Measurements from ENCODE around the gene DNAJB4.
"Not testable (repeated sequence)": the region's sequence is repeated elsewhere in the genome, so short reads cannot be mapped to it uniquely, and the experiment has no call there.

Gene DNAJB4

GRCh38 chr1:78004719-78005447, at the start of gene DNAJB4:
DNAJB4 (plus strand) TSS chr1:78004939; CDS start chr1:78005111, 172 bp downstream.
- DNase-seq (ENCODE audit: low read depth) = peak; percentile 97

- no peak for DNase-seq (ENCODE audit: low read depth)
Observed at GRCh38 chr1:77955709-77956108, 49.0 kb upstream of the DNAJB4 start.

- DNase-seq (ENCODE audit: low read depth) = no peak
Observed at GRCh38 chr1:77956464-77956863, 48.3 kb upstream of the DNAJB4 start.

- DNase-seq (ENCODE audit: low read depth) = no peak
Observed at GRCh38 chr1:77958391-77958790, 46.3 kb upstream of the DNAJB4 start.

GRCh38 chr1:77958850-77959249, 45.9 kb upstream of the DNAJB4 start:
- DNase-seq (ENCODE audit: low read depth) = no peak

- DNase-seq (ENCODE audit: low read depth) = no peak
Observed at GRCh38 chr1:77961392-77961791, 43.3 kb upstream of the DNAJB4 start.

GRCh38 chr1:77966291-77966690, 38.4 kb upstream of the DNAJB4 start:
- no peak for DNase-seq (ENCODE audit: low read depth)

- DNase-seq (ENCODE audit: low read depth) = no peak
Observed at GRCh38 chr1:77970192-77970591, 34.5 kb upstream of the DNAJB4 start.

GRCh38 chr1:77972080-77972479, 32.7 kb upstream of the DNAJB4 start:
- DNase-seq (ENCODE audit: low read depth) = no peak

- no peak for DNase-seq (ENCODE audit: low read depth)
Observed at GRCh38 chr1:77975386-77975785, 29.4 kb upstream of the DNAJB4 start.

GRCh38 chr1:77975907-77976306, 28.8 kb upstream of the DNAJB4 start:
- no peak for DNase-seq (ENCODE audit: low read depth)

GRCh38 chr1:77976433-77977076, 28.2 kb upstream of the DNAJB4 start:
- no peak for DNase-seq (ENCODE audit: low read depth)

GRCh38 chr1:77977989-77978292, 26.8 kb upstream of the DNAJB4 start:
- no peak for DNase-seq (ENCODE audit: low read depth)

- DNase-seq (ENCODE audit: low read depth) = peak; percentile 79
Observed at GRCh38 chr1:77978293-77978968, 26.3 kb upstream of the DNAJB4 start.

GRCh38 chr1:77978969-77979876, 25.5 kb upstream of the DNAJB4 start, which contains the start of gene FUBP1:
FUBP1 (minus strand) TSS chr1:77979072; CDS start chr1:77979004, 68 bp downstream.
- peak; percentile 100 for DNase-seq (ENCODE audit: low read depth)

GRCh38 chr1:77983352-77983996, 21.3 kb upstream of the DNAJB4 start:
- not testable (repeated sequence) for DNase-seq (ENCODE audit: low read depth)

- no peak for DNase-seq (ENCODE audit: low read depth)
Observed at GRCh38 chr1:77983997-77984355, 20.8 kb upstream of the DNAJB4 start.

GRCh38 chr1:77984629-77985028, 20.1 kb upstream of the DNAJB4 start:
- DNase-seq (ENCODE audit: low read depth) = no peak

- no peak for DNase-seq (ENCODE audit: low read depth)
Observed at GRCh38 chr1:77986810-77987209, 17.9 kb upstream of the DNAJB4 start.

- no peak for DNase-seq (ENCODE audit: low read depth)
Observed at GRCh38 chr1:77987919-77988318, 16.8 kb upstream of the DNAJB4 start.

- no peak for DNase-seq (ENCODE audit: low read depth)
Observed at GRCh38 chr1:77989744-77990143, 15.0 kb upstream of the DNAJB4 start.

Measured in HS-27A (cell line).